ENCODE results near the gene IL1R2.
A peak's percentile ranks its signal among the peaks of the same experiment; 100 is the strongest.

Gene IL1R2

DNA sequence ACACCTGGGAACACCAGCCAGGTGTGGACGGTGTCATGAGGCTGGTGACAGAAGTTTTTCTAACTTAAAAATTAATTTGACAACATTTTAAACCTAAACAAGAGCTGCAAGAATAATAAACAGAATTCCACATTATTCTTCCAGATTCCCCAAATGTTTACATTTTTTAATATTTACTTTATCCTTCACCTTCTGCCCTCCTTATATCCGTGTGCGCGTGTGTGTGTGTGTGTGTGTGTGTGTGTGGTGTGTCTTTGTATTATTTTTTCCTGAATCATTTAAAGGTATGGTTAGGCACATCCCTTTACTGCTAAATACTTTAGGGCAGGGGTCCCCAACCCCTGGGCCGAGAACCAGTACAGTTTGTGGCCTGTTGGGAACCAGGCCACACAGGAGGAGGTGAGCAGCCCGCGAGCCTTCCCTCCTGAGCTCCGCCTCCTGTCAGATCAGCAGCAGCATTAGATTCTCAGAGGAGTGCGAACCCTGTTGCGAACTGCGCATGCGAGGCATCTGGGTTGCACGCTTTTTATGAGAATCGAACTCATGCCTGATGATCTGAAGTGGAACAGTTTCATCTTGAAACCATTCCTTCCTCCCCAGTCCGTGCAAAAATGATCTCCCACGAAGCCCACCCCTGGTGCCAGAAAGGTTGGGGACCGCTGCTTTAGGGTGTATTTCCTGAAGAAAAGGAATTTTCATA lies 16.4 kb upstream of the IL1R2 start:
- no peak for DNase-seq

DNA sequence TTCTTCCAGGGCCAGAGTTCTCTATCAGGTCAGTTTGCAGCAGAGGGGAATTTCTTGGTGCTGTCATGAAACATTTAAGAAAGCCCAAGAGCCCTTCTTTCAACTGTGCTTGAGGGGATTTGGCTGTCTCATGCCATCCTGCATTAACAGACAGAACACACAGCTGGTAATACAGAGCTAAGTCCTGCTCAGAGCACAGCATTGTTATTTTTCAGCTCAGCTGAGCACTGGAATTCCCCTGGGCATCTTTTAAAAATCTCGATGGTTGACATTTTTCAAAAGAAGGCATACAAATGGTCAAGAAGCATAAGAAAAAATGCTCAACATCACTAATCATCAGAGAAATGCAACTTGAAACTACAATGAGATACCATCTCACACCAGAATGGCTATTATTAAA lies 14.9 kb upstream of the IL1R2 start:
- DNase-seq, result no peak

GRCh38 chr2:101980368-101980767 lies 11.4 kb upstream of the IL1R2 start:
- DNase-seq, result no peak

DNA sequence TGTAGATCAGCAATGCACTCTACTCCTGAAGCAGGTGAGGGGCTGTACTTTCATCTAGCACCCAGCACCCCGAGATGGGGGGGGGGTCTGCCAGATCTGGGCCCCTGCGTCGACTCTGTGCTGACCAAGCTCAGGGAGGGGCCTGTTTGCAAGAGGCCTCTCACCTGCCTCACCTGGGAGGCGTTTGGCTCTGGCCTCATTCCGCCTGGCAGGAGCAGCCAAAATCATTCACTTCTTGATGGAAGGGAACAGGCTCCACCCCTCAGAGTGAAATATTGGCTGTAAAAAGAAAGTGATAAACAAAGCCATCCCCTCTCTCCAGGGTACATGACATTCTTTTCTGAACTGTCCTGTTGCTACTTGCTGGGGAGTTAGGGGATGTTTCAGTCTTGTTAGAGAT lies 10.7 kb upstream of the IL1R2 start:
- DNase-seq, result no peak

DNA sequence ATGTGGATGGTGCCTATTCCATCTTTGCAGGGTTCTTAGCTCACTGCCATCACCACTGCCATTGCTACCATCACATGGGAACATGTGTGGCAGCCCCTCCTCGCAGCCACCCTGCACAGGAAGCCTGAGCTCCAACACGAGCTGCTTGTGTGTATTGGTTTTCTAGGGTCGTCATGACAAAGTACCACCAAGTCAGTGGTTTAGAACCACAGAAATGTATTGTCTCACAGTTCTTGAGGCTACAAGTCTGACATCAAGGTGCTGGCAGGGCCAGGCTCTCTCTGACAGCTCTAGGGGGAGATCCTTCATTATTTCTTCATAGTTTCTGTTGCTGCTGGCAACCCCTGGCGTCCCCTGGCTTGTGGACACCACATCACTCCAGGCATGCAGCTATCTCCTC lies 10.3 kb upstream of the IL1R2 start:
- no peak for DNase-seq

GRCh38 chr2:101982495-101983029 lies 9.2 kb upstream of the IL1R2 start:
- DNase-seq, result no peak

- DNase-seq, result no peak
Measured at GRCh38 chr2:101983486-101983885, 8.3 kb upstream of the IL1R2 start.

DNA sequence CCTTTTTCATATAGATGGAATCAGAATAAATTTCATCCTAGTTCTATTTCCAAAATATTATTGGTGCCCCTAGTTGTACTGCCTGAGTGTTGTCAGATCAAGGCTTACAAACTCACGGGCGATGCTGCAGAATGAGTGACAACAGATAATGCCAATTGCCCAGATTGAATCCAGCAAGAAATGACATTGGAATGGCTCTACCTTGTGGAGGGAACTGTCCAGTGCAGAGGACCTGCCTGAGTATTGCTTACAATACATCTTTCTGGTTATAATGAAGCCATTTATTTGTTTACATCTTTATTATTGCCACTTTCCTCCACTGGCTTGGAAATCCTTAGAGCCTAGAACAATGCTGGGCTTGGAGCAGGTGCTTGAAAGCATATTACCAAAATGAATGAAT lies 7.8 kb upstream of the IL1R2 start:
- peak; percentile 18 for DNase-seq

GRCh38 chr2:101984656-101985055 lies 7.1 kb upstream of the IL1R2 start:
- DNase-seq, result no peak

GRCh38 chr2:101985101-101985792 lies 6.5 kb upstream of the IL1R2 start:
- DNase-seq, result no peak

GRCh38 chr2:101985793-101986164 lies 6.0 kb upstream of the IL1R2 start:
- DNase-seq, result no peak

- no peak for DNase-seq
Measured at GRCh38 chr2:101986376-101986775, 5.4 kb upstream of the IL1R2 start.

GRCh38 chr2:101986804-101987740 lies 4.7 kb upstream of the IL1R2 start:
- DNase-seq, result no peak

GRCh38 chr2:101987832-101988231 lies 3.9 kb upstream of the IL1R2 start:
- DNase-seq, result no peak

- DNase-seq, result no peak
Measured at GRCh38 chr2:101988541-101988940, 3.2 kb upstream of the IL1R2 start.

GRCh38 chr2:101989740-101990460 lies 1.9 kb upstream of the IL1R2 start:
- no peak for DNase-seq

- DNase-seq, result no peak
Measured at GRCh38 chr2:101993772-101994171, 2.0 kb downstream of the IL1R2 start.

DNA sequence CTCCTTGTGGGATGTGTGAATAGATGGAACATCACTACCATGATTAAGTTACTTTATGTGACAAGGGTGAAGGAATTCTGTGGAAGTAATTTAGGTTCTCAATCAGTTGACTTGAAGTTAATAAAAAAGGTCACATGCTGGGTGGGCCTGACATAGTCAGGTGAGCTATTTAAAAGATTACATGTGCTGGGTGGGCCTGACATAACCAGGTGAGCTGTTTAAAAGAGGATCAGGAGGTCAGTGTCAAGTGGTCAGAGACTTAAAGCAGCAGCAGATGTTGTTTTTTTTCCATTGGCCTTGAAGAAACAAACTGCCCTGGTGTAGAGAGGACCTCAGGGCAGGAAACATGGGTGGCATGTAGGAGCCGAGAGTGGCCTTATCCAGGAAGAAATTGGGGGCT lies 3.3 kb downstream of the IL1R2 start:
- no peak for DNase-seq

GRCh38 chr2:101995804-101996203 lies 4.0 kb downstream of the IL1R2 start:
- no peak for DNase-seq

GRCh38 chr2:101998556-101998895 lies 6.8 kb downstream of the IL1R2 start:
- no peak for DNase-seq

DNA sequence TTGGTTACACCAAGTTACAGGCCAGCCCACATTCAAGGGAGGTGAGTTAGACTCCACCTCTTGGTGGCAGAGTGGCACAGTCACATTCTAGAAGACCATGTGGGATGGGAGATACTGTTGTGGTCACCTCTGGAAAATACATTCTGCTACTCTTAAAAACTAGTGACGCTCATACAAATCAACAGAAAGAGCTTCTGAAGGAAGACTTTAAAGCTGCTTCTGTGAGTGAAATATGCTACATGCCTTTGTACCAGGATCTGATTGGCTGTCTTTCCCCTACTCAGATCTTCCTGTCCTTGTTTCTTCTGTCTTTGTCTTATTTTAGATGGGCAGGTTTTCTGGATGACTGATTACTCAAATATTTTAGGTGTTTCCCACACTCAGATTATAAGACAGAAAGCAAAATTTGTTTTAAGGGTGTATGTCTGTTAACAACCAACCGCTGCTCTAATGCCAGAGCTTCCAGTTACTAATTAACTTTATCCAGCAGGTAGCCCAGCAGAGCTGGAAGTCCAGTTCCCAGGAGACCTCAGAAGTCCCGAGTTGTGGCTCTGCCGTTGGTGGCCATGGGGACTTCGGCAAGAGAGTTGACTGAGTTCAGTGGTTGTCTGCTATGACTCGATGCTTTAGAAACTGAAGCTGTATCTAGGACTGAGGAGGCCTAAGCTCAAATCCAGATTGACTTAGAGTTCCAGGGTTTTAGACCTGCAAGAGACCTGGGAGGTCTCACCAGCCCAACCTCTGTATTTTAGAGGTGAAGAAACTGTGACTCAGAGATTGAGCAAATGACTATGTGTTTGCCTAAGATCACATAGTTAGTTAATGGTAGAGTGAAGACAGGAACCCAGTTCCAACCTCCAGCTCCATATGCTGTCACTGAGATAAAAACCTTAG lies 7.4 kb downstream of the IL1R2 start:
- peak; percentile 50 for DNase-seq

- DNase-seq, result no peak
Measured at GRCh38 chr2:102000012-102000411, 8.3 kb downstream of the IL1R2 start.
